HG03025 (cell line): Measurements from ENCODE around the gene NAT16.

ENCODE experiments used
- ATAC-seq: cut with Tn5 transposase; IDR thresholded peaks from one replicate; pipeline ENCODE4 v1.9.1; 2021; ENCODE audit warnings: mild to moderate bottlenecking, moderate library complexity; ENCODE audit not compliant: unreplicated experiment, low FRiP score

The NAT16 gene

GRCh38 chr7:101180130-101180755 lies at the start of gene NAT16:
Gene NAT16, minus strand, starts transcription at chr7:101180293. Its CDS starts 5,486 bp downstream, at chr7:101174807.
- no peak for ATAC-seq

- ATAC-seq = no peak
Measured at GRCh38 chr7:101226721-101227120, 46.6 kb upstream of the NAT16 start.

GRCh38 chr7:101225650-101226049 lies 45.6 kb upstream of the NAT16 start:
- no peak for ATAC-seq

GRCh38 chr7:101223528-101223927 lies 43.4 kb upstream of the NAT16 start:
- no peak for ATAC-seq

GRCh38 chr7:101222275-101222830 lies 42.3 kb upstream of the NAT16 start:
- ATAC-seq = no peak

GRCh38 chr7:101220295-101220694 lies 40.2 kb upstream of the NAT16 start:
- ATAC-seq = no peak

- no peak for ATAC-seq
Measured at GRCh38 chr7:101218236-101219125, 38.4 kb upstream of the NAT16 start.

- peak; percentile 69 for ATAC-seq
Measured at GRCh38 chr7:101217388-101218235, 37.5 kb upstream of the NAT16 start, which contains the start of the genes PLOD3 and ZNHIT1. Gene PLOD3, minus strand, starts transcription at chr7:101217581. Its CDS starts 307 bp downstream, at chr7:101217274. Gene ZNHIT1, plus strand, starts transcription at chr7:101218165. Its CDS starts 31 bp downstream, at chr7:101218196.

- ATAC-seq = peak; percentile 14
Measured at GRCh38 chr7:101216860-101217387, 36.8 kb upstream of the NAT16 start.

GRCh38 chr7:101216001-101216859 lies 36.1 kb upstream of the NAT16 start:
- no peak for ATAC-seq

GRCh38 chr7:101212014-101212413 lies 31.9 kb upstream of the NAT16 start:
- ATAC-seq = no peak

GRCh38 chr7:101211501-101211900 lies 31.4 kb upstream of the NAT16 start:
- ATAC-seq = no peak

GRCh38 chr7:101210143-101210542 lies 30.1 kb upstream of the NAT16 start:
- ATAC-seq = no peak

GRCh38 chr7:101208794-101209193 lies 28.7 kb upstream of the NAT16 start:
- no peak for ATAC-seq

GRCh38 chr7:101207459-101207858 lies 27.4 kb upstream of the NAT16 start:
- ATAC-seq = no peak

- no peak for ATAC-seq
Measured at GRCh38 chr7:101206665-101207042, 26.6 kb upstream of the NAT16 start.

- no peak for ATAC-seq
Measured at GRCh38 chr7:101205901-101206664, 26.0 kb upstream of the NAT16 start.
